ENCODE measurements around the gene NRP1. TPM values are rescaled to one million over a fixed set of nuclear protein-coding genes. Genes with fewer than 3 reads are reported as not detected.
A peak's percentile ranks its signal among the peaks of the same experiment; 100 is the strongest.
"Not testable (repeated sequence)": the region's sequence is repeated elsewhere in the genome, so short reads cannot be mapped to it uniquely, and the experiment has no call there.

Gene NRP1
- 10 to 100 TPM in 2 of 4 donors, 1 to 10 TPM in 2; 2.5 to 22.0 (median 12.3) TPM for polyA plus RNA-seq
- long read RNA-seq, donor 1, partial matches to known transcripts, result 0 of 1 reads
- long read RNA-seq, donor 1, other reads (novel, unspliced or antisense), result 0 of 1 reads
- long read RNA-seq, donor 2, full-length matches to known transcripts, result 1 of 1 reads
- long read RNA-seq, donor 2, partial matches to known transcripts, result 0 of 1 reads
- long read RNA-seq, donor 2, other reads (novel, unspliced or antisense), result 0 of 1 reads
- long read RNA-seq, donor 3, partial matches to known transcripts, result 13 of 13 reads
- long read RNA-seq, donor 3, other reads (novel, unspliced or antisense), result 0 of 13 reads
- long read RNA-seq, donor 4, result 0 reads
- long read RNA-seq, donor 5, result 0 reads
- long read RNA-seq, donor 6, full-length matches to known transcripts, result 3 of 3 reads
- long read RNA-seq, donor 6, partial matches to known transcripts, result 0 of 3 reads
- long read RNA-seq, donor 6, other reads (novel, unspliced or antisense), result 0 of 3 reads
- long read RNA-seq, donor 7, result 0 reads
- long read RNA-seq, donor 8, full-length matches to known transcripts, result 1 of 1 reads
- long read RNA-seq, donor 8, partial matches to known transcripts, result 0 of 1 reads
- long read RNA-seq, donor 8, other reads (novel, unspliced or antisense), result 0 of 1 reads
- long read RNA-seq, donor 9, result 0 reads
- long read RNA-seq, donor 10, full-length matches to known transcripts, result 2 of 26 reads
- long read RNA-seq, donor 10, partial matches to known transcripts, result 24 of 26 reads
- long read RNA-seq, donor 10, other reads (novel, unspliced or antisense), result 0 of 26 reads

GRCh38 chr10:33334153-33334804 lies at the start of gene NRP1:
NRP1 (minus strand) TSS chr10:33334667; CDS start chr10:33334382, 285 bp downstream.
- WGBS, 3 donors, result 0 to 1% (median 1%) methylated on average over 42 to 43 of the region's 44 CpGs
- H3K36me3 ChIP-seq (ENCODE audit: control insufficient read depth in 3 of 3, insufficient read depth in 2 of 3, low read depth in 1 of 3, low read length in 3 of 3), result no peaks in the 10 kb centered on the region
- DNase-seq, result peak; percentile 40 to 55
- peaks cover 0 to 37% (median 0%) of the 10 kb centered on the region in 3 donors for H3K27me3 ChIP-seq (ENCODE audit: control insufficient read depth in 3 of 3, insufficient read depth in 3 of 3, low read length in 3 of 3)
- FAIRE-seq, result no peak
- no peaks in the 10 kb centered on the region for H3K9me3 ChIP-seq (ENCODE audit: control insufficient read depth in 2 of 2, insufficient read depth in 1 of 2, low read depth in 1 of 2, low read length in 1 of 2)
- H3K4me1 ChIP-seq (ENCODE audit: control insufficient read depth in 3 of 3, insufficient read depth in 2 of 3, low read depth in 1 of 3, low read length in 2 of 3), result peaks cover 0 to 14% (median 0%) of the 10 kb centered on the region in 3 donors
- peak within 1 kb of the TSS; percentile 64 for H3K4me3 ChIP-seq (ENCODE audit: low read depth in 1 of 3, low read length in 3 of 3)
- peak within 1 kb of the TSS; percentile 61 to 90 (median 72) for H3K27ac ChIP-seq (ENCODE audit: low read depth in 1 of 3, low read length in 2 of 3)

DNA sequence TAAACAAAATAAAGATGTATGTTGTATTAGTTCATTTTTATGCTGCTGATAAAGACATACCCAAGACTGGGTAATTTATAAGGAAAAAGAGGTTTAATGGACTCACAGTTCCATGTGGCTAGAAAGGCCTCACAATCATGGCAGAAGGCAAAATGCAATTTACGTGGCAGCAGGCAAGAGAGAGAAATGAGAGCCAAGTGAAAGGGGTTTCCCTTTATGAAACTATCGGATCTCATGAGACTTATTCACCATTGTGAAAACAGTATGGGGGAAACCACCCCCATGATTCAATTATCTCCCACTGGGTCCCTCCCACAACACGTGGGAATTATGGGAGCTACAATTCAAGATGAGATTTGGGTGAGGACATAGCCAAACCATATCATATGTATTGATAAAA lies 49.7 kb upstream of the NRP1 start:
- not testable (repeated sequence) for DNase-seq; H3K4me1 ChIP-seq (ENCODE audit: control insufficient read depth in 3 of 3, insufficient read depth in 2 of 3, low read depth in 1 of 3, low read length in 2 of 3); H3K27ac ChIP-seq (ENCODE audit: low read depth in 1 of 3, low read length in 2 of 3); H3K9me3 ChIP-seq (ENCODE audit: control insufficient read depth in 2 of 2, insufficient read depth in 1 of 2, low read depth in 1 of 2, low read length in 1 of 2); H3K4me3 ChIP-seq (ENCODE audit: low read depth in 1 of 3, low read length in 3 of 3); FAIRE-seq; H3K36me3 ChIP-seq (ENCODE audit: control insufficient read depth in 3 of 3, insufficient read depth in 2 of 3, low read depth in 1 of 3, low read length in 3 of 3); H3K27me3 ChIP-seq (ENCODE audit: control insufficient read depth in 3 of 3, insufficient read depth in 3 of 3, low read length in 3 of 3)
- WGBS, 3 donors, result 81 to 85% (median 83%) methylated on average over 3 of the region's 3 CpGs

DNA sequence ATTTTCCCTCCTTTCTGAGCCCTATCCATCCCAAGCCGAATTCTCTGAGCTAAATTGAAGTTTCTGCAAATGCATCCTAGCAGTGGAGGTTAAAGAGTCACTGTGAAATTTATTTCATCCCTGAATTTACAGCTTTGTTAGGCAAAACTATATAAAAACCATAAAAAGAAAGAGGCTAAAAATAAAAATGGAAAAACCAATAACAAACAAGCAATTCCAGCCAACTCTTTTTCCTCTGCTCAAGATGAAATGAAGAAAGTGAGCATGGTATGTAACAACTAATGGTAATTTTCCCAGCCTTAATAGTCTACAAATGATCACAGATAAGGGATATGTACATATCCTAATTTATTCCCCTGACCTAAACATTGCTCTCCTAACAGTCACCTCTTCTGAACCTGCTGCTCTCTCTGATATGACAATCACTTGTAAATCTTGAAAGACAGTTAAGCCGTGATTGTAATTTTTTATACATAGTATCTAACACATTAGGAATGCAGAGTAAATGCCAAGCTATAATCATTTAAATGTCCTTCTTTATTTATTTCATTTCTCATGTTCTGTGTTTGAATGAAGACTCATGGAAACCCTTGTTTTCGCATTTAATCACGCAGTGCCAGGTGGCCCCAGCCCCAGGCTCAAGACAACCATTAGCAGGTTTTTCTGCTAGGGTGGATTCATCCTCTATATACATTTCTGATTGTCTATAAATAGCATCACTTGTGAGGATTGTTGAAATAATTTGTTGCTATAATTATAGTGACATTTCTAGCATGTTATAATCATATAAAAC lies 48.6 kb upstream of the NRP1 start:
- WGBS, 3 donors, result 74 to 85% (median 76%) methylated on average over 3 to 4 of the region's 4 CpGs
- H3K27ac ChIP-seq (ENCODE audit: low read depth in 1 of 3, low read length in 2 of 3), result no peak overlapping the region
- H3K9me3 ChIP-seq (ENCODE audit: control insufficient read depth in 2 of 2, insufficient read depth in 1 of 2, low read depth in 1 of 2, low read length in 1 of 2), result no peaks in the 10 kb centered on the region
- FAIRE-seq, result no peak
- H3K36me3 ChIP-seq (ENCODE audit: control insufficient read depth in 3 of 3, insufficient read depth in 2 of 3, low read depth in 1 of 3, low read length in 3 of 3), result no peaks in the 10 kb centered on the region
- peaks cover 0 to 7% (median 0%) of the 10 kb centered on the region in 3 donors for H3K4me1 ChIP-seq (ENCODE audit: control insufficient read depth in 3 of 3, insufficient read depth in 2 of 3, low read depth in 1 of 3, low read length in 2 of 3)
- DNase-seq, result no peak
- no peaks in the 10 kb centered on the region for H3K27me3 ChIP-seq (ENCODE audit: control insufficient read depth in 3 of 3, insufficient read depth in 3 of 3, low read length in 3 of 3)
- H3K4me3 ChIP-seq (ENCODE audit: low read depth in 1 of 3, low read length in 3 of 3), result no peak overlapping the region

DNA sequence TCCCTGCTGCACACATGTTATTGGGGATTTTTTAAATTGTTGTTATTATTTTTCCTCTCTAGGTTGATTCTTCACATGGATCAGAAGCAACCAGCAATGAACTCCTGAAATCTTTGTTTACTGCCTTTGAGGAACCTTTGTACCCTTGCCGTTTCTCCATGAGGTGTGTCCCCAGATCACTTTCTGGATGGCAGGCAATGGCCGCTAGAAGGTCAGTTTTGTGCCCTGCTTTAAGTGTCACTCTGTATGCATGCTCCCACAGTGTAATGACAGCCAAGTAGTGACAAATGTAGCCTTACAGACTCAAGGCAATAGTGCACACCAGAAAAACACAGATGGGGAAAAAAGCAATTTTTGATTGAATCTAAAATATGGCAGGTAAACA lies 47.7 kb upstream of the NRP1 start:
- H3K27ac ChIP-seq (ENCODE audit: low read depth in 1 of 3, low read length in 2 of 3), result no peak overlapping the region
- 11 to 44% (median 21%) methylated on average over 2 of the region's 2 CpGs for WGBS, 3 donors
- DNase-seq (peak; percentile 65 to 82), FAIRE-seq (no peak)
- H3K9me3 ChIP-seq (ENCODE audit: control insufficient read depth in 2 of 2, insufficient read depth in 1 of 2, low read depth in 1 of 2, low read length in 1 of 2), result no peaks in the 10 kb centered on the region
- no peaks in the 10 kb centered on the region for H3K27me3 ChIP-seq (ENCODE audit: control insufficient read depth in 3 of 3, insufficient read depth in 3 of 3, low read length in 3 of 3)
- H3K4me1 ChIP-seq (ENCODE audit: control insufficient read depth in 3 of 3, insufficient read depth in 2 of 3, low read depth in 1 of 3, low read length in 2 of 3), result peaks cover 0 to 7% (median 0%) of the 10 kb centered on the region in 3 donors
- no peak overlapping the region for H3K4me3 ChIP-seq (ENCODE audit: low read depth in 1 of 3, low read length in 3 of 3)
- no peaks in the 10 kb centered on the region for H3K36me3 ChIP-seq (ENCODE audit: control insufficient read depth in 3 of 3, insufficient read depth in 2 of 3, low read depth in 1 of 3, low read length in 3 of 3)

- Histone ChIP-seq H3K27me3 (ENCODE audit: control insufficient read depth in 3 of 3, insufficient read depth in 3 of 3, low read length in 3 of 3) (no peaks in the 10 kb centered on the region), H3K4me1 (ENCODE audit: control insufficient read depth in 3 of 3, insufficient read depth in 2 of 3, low read depth in 1 of 3, low read length in 2 of 3) (peaks cover 0 to 7% (median 0%) of the 10 kb centered on the region in 3 donors), H3K9me3 (ENCODE audit: control insufficient read depth in 2 of 2, insufficient read depth in 1 of 2, low read depth in 1 of 2, low read length in 1 of 2) (no peaks in the 10 kb centered on the region), H3K27ac (ENCODE audit: low read depth in 1 of 3, low read length in 2 of 3) (no peak overlapping the region), H3K4me3 (ENCODE audit: low read depth in 1 of 3, low read length in 3 of 3) (no peak overlapping the region), H3K36me3 (ENCODE audit: control insufficient read depth in 3 of 3, insufficient read depth in 2 of 3, low read depth in 1 of 3, low read length in 3 of 3) (no peaks in the 10 kb centered on the region)
- no peak for DNase-seq
- 53 to 59% (median 55%) methylated on average over 12 of the region's 12 CpGs for WGBS, 3 donors
- no peak for FAIRE-seq
Measured at GRCh38 chr10:33381451-33382215, 47.2 kb upstream of the NRP1 start.

GRCh38 chr10:33377658-33378025 lies 43.2 kb upstream of the NRP1 start:
- Histone ChIP-seq H3K27ac (ENCODE audit: low read depth in 1 of 3, low read length in 2 of 3) (no peak overlapping the region), H3K27me3 (ENCODE audit: control insufficient read depth in 3 of 3, insufficient read depth in 3 of 3, low read length in 3 of 3) (no peaks in the 10 kb centered on the region), H3K4me3 (ENCODE audit: low read depth in 1 of 3, low read length in 3 of 3) (no peak overlapping the region), H3K9me3 (ENCODE audit: control insufficient read depth in 2 of 2, insufficient read depth in 1 of 2, low read depth in 1 of 2, low read length in 1 of 2) (peaks cover 0 to 3% of the 10 kb centered on the region in 2 donors), H3K4me1 (ENCODE audit: control insufficient read depth in 3 of 3, insufficient read depth in 2 of 3, low read depth in 1 of 3, low read length in 2 of 3) (peaks cover 0 to 7% (median 0%) of the 10 kb centered on the region in 3 donors), H3K36me3 (ENCODE audit: control insufficient read depth in 3 of 3, insufficient read depth in 2 of 3, low read depth in 1 of 3, low read length in 3 of 3) (no peaks in the 10 kb centered on the region)
- DNase-seq, result no peak
- WGBS, 3 donors, result 84 to 90% (median 89%) methylated on average over 4 of the region's 4 CpGs
- FAIRE-seq, result no peak

DNA sequence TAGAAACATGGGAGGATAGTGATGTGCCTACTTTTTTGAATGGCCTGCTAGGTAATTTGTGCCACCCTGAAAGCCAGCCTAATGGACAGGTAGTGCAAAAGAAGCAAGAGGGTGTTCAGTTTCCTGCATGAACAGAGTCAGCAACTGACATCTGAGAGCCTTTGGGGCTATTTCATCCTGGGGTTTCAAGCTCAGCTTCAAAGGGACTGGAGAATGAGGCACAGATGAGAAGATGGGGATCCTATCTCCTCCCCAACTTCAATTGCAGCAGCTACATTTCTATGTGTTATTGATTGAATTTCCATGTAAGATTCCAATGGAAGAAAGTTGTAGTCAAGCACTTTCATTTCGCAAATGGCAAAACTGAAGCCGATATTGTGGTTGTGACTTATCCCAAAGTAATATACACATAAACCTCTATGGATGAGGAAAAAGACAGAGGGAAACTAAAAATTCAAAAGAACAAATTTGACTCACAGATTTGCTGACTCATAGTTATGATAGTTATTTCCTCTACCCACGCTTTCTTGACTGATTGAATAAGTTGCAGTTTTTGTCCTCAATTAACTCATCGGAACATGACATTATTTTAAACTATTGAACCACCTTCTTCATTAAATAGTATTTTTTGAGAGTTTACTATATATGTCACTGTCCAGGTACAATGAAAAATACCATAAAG lies 42.6 kb upstream of the NRP1 start:
- Histone ChIP-seq H3K9me3 (ENCODE audit: control insufficient read depth in 2 of 2, insufficient read depth in 1 of 2, low read depth in 1 of 2, low read length in 1 of 2) (peaks cover 0 to 3% of the 10 kb centered on the region in 2 donors), H3K4me1 (ENCODE audit: control insufficient read depth in 3 of 3, insufficient read depth in 2 of 3, low read depth in 1 of 3, low read length in 2 of 3) (peaks cover 0 to 4% (median 0%) of the 10 kb centered on the region in 3 donors), H3K36me3 (ENCODE audit: control insufficient read depth in 3 of 3, insufficient read depth in 2 of 3, low read depth in 1 of 3, low read length in 3 of 3) (no peaks in the 10 kb centered on the region), H3K4me3 (ENCODE audit: low read depth in 1 of 3, low read length in 3 of 3) (no peak overlapping the region), H3K27me3 (ENCODE audit: control insufficient read depth in 3 of 3, insufficient read depth in 3 of 3, low read length in 3 of 3) (no peaks in the 10 kb centered on the region), H3K27ac (ENCODE audit: low read depth in 1 of 3, low read length in 2 of 3) (no peak overlapping the region)
- 77 to 85% (median 83%) methylated on average over 4 of the region's 4 CpGs for WGBS, 3 donors
- DNase-seq (no peak), FAIRE-seq (no peak)

Measured in small intestine (tissue), 16 donors.